SK-N-MC (cell line): ENCODE data around the gene TAF4.

Source experiments
- EZH2 ChIP-seq: fragments of 200-600 bp; sonication (generic); IDR thresholded peaks from one replicate; pipeline ENCODE4 v1.6.1; 2017; ENCODE audit warnings: antibody characterized with exemption
- POLR2AphosphoS5 ChIP-seq: IDR thresholded peaks from 2 replicates; pipeline ENCODE4 v1.6.1; 2012; ENCODE audit warnings: mild to moderate bottlenecking, low read depth, low read length, borderline replicate concordance

DNA sequence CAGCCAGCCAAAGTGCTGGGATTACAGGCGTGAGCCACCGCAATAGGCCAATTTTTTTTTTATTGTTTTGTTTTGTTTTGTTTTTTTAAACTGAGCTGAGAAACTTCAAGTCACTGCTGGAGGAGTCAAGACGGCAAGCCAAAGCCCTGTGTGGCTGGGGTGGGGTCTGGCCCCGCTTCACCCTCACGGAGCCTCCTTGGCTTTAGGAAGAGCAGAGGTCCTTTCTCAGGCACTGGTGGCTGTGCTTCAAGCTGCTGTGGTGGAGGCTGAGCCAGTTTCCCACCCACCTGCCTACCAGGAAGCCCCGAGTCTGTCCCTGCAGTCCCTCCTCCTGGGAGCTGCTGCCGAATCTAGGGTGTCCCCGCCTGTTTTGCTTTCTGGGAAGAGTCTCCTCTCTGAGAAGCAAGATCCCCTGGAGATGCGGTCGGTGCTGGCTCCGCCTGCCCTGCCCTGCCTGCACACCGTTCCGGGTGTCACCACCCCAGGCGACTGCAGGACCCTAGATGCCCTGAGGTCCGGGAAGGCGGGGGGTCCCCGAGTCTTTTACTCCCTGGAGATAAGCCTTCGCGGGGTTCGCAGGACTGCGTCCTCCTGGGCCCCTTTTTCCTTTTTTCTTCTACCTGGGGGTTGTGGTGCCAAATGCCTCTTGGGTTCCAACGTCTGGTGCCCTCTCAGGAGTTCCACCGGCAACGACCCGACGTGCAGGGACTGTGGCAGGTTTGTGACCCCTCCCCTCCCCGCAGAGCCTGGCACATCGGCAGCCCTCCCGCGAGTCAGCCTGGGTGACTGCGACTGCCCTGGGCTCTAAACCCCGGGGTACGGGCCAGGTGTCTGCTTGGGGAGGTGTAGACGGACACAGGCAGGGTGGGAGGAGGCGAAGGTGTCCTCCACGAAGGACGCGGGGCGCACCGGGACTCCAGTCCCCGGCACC, 100.7 kb downstream of the TAF4 start:
- TF ChIP-seq EZH2 (no peak), POLR2AphosphoS5 (no peak)
